ENCODE measurements around the gene WFIKKN1.

- TF ChIP-seq POLR2A (IDR thresholded peaks at IDR 0.05) = no peak
- no peak for TF ChIP-seq CTCF (IDR thresholded peaks at IDR 0.05)
- TF ChIP-seq EP300 (IDR thresholded peaks at IDR 0.05; ENCODE audit: low read depth) = no peak
Observed at GRCh38 chr16:591231-591630, 39.6 kb upstream of the WFIKKN1 start.
